CD4-positive, alpha-beta memory T cell (primary cell): ENCODE results near the gene ALK. TPM values are rescaled to one million over a fixed set of nuclear protein-coding genes. Genes with fewer than 3 reads are reported as not detected.

ENCODE experiments used
- CTCF ChIA-PET: fragments of 350-600 bp; sonication (Branson Sonifier 250); formaldehyde crosslinking; loops from one replicate; lab custom pipeline; 2021; ENCODE audit warnings: inconsistent platforms; ENCODE audit not compliant: partially characterized antibody; lab: Charles Lee
- POLR2A ChIA-PET: fragments of 350-600 bp; sonication (Branson Sonifier 250); formaldehyde crosslinking; loops from one replicate; lab custom pipeline; 2021; ENCODE audit not compliant: partially characterized antibody; lab: Charles Lee
- DNase-seq, 5 donors: peaks; one replicate each; pipeline versions ENCODE4 v3.0.0 to v3.0.0-alpha.2; 2020 to 2022; ENCODE audit warnings: mixed read lengths in 1 of 5
- H3K27ac ChIP-seq: one replicate; pipeline ENCODE4 v1.7.0; 2013; ENCODE audit warnings: low read depth, low read length
- H3K27me3 ChIP-seq: 2 replicates; pipeline ENCODE4 v1.7.0; 2013; ENCODE audit warnings: mild to moderate bottlenecking, low read length, moderate library complexity; ENCODE audit not compliant: insufficient read depth
- H3K36me3 ChIP-seq: 2 replicates; pipeline ENCODE4 v1.7.0; 2013; ENCODE audit warnings: mild to moderate bottlenecking, low read length, moderate library complexity; ENCODE audit not compliant: insufficient read depth
- H3K4me1 ChIP-seq: 2 replicates; pipeline ENCODE4 v1.7.0; 2013; ENCODE audit warnings: mild to moderate bottlenecking, low read length, moderate library complexity; ENCODE audit not compliant: insufficient read depth
- H3K4me3 ChIP-seq, 2 donors: one replicate each; pipeline ENCODE4 v1.7.0; 2013; ENCODE audit warnings: low read length in 2 of 2, mild to moderate bottlenecking in 1 of 2
- H3K9me3 ChIP-seq, 2 donors: one replicate each; pipeline ENCODE4 v1.7.0; 2013; ENCODE audit warnings: low read length in 2 of 2, control low read depth in 1 of 2; ENCODE audit not compliant: control insufficient read depth in 1 of 2
- H3K27ac Mint-ChIP-seq, 7 donors: one replicate each; pipeline ENCODE4 v1.8.0; 2020 to 2021; ENCODE audit warnings: mixed read lengths in 7 of 7, mild to moderate bottlenecking in 6 of 7, inconsistent platforms in 3 of 7, moderate library complexity in 3 of 7
- H3K27me3 Mint-ChIP-seq, 2 donors: one replicate each; pipeline ENCODE4 v1.8.0; 2020 to 2021; ENCODE audit warnings: mixed read lengths in 2 of 2
- H3K36me3 Mint-ChIP-seq, 2 donors: one replicate each; pipeline ENCODE4 v1.8.0; 2020 to 2021; ENCODE audit warnings: mixed read lengths in 2 of 2, inconsistent platforms in 1 of 2, mild to moderate bottlenecking in 1 of 2
- H3K4me1 Mint-ChIP-seq, 4 donors: one replicate each; pipeline ENCODE4 v1.8.0; 2020 to 2021; ENCODE audit warnings: mixed read lengths in 4 of 4, mild to moderate bottlenecking in 1 of 4
- H3K4me3 Mint-ChIP-seq, 8 donors: one replicate each; pipeline ENCODE4 v1.8.0; 2020 to 2021; ENCODE audit warnings: mixed read lengths in 8 of 8, mild to moderate bottlenecking in 7 of 8, moderate library complexity in 6 of 8, inconsistent platforms in 3 of 8
- H3K9me3 Mint-ChIP-seq, 8 donors: one replicate each; pipeline ENCODE4 v1.8.0; 2020 to 2021; ENCODE audit warnings: mixed read lengths in 8 of 8, mild to moderate bottlenecking in 5 of 8, inconsistent platforms in 3 of 8, moderate library complexity in 1 of 8
- intact Hi-C: fragments of 100-400 bp; cut with micrococcal nuclease; formaldehyde crosslinking; loops from one replicate; pipeline ENCODE4 v1.15.1; 2023
- polyA plus RNA-seq, 2 donors: library from polyadenylated mRNA; unstranded; fragments of 300-500 nt; fragmentation: Illumina TruSeq; gene quantifications; one replicate each; pipeline ENCODE4 v1.2.3, GENCODE V29; 2021
- total RNA-seq, 2 experiments: library from RNA; stranded (reverse); gene quantifications; one replicate each; pipeline ENCODE4 v1.2.3, GENCODE V29; 2021

Gene ALK
- total and polyA plus RNA-seq, 4 experiments from 2014 or later, result 0.07 TPM; not detected in 3

- Histone ChIP-seq H3K4me1 (no peaks in the 10 kb centered on the region), H3K9me3 (no peaks in the 10 kb centered on the region), H3K36me3 (no peaks in the 10 kb centered on the region), H3K27me3 (no peaks in the 10 kb centered on the region), H3K4me3 (no peak overlapping the region), H3K27ac (no peak overlapping the region)
- no peaks in the 10 kb centered on the region for H3K36me3 Mint-ChIP-seq
- H3K4me3 Mint-ChIP-seq, result no peak overlapping the region
- H3K9me3 Mint-ChIP-seq, result peaks cover 0 to 5% (median 1%) of the 10 kb centered on the region in 8 donors
- no peak for DNase-seq
- no peak overlapping the region for H3K27ac Mint-ChIP-seq
- CTCF ChIA-PET, result no interaction called here
- H3K4me1 Mint-ChIP-seq, result no peaks in the 10 kb centered on the region
- peaks cover 11% of the 10 kb centered on the region in 2 donors for H3K27me3 Mint-ChIP-seq
- intact Hi-C loops, result no loop called here
- POLR2A ChIA-PET, result no interaction called here
These were observed 458.0 kb downstream of the ALK start for GRCh38 chr2:29463181-29463900.

- Mint-ChIP-seq H3K27me3 (peaks cover 11 to 14% of the 10 kb centered on the region in 2 donors), H3K27ac (no peak overlapping the region), H3K9me3 (peaks cover 0 to 5% (median 1%) of the 10 kb centered on the region in 8 donors), H3K4me3 (no peak overlapping the region), H3K4me1 (no peaks in the 10 kb centered on the region), H3K36me3 (no peaks in the 10 kb centered on the region)
- ChIA-PET POLR2A (no interaction called here), CTCF (no interaction called here)
- no peaks in the 10 kb centered on the region for H3K27me3 ChIP-seq
- no peaks in the 10 kb centered on the region for H3K9me3 ChIP-seq
- no peaks in the 10 kb centered on the region for H3K4me1 ChIP-seq
- H3K27ac ChIP-seq, result no peak overlapping the region
- no peak for DNase-seq
- H3K4me3 ChIP-seq, result no peak overlapping the region
- H3K36me3 ChIP-seq, result no peaks in the 10 kb centered on the region
- intact Hi-C loops, result no loop called here
These were observed 459.1 kb downstream of the ALK start for GRCh38 chr2:29462293-29462692.

GRCh38 chr2:29460190-29460589 lies 461.2 kb downstream of the ALK start:
- H3K36me3 Mint-ChIP-seq, result no peaks in the 10 kb centered on the region
- no peak overlapping the region for H3K27ac Mint-ChIP-seq
- no peaks in the 10 kb centered on the region for H3K4me1 ChIP-seq
- CTCF ChIA-PET, result no interaction called here
- H3K4me3 ChIP-seq, result no peak overlapping the region
- H3K4me1 Mint-ChIP-seq, result no peaks in the 10 kb centered on the region
- H3K27me3 Mint-ChIP-seq, result peaks cover 11 to 22% of the 10 kb centered on the region in 2 donors
- intact Hi-C loops, result no loop called here
- no peaks in the 10 kb centered on the region for H3K27me3 ChIP-seq
- peaks cover 0 to 5% (median 1%) of the 10 kb centered on the region in 8 donors for H3K9me3 Mint-ChIP-seq
- no peaks in the 10 kb centered on the region for H3K9me3 ChIP-seq
- H3K36me3 ChIP-seq, result no peaks in the 10 kb centered on the region
- H3K27ac ChIP-seq, result no peak overlapping the region
- POLR2A ChIA-PET, result no interaction called here
- DNase-seq, result no peak
- no peak overlapping the region for H3K4me3 Mint-ChIP-seq

- ChIA-PET POLR2A (no interaction called here), CTCF (no interaction called here)
- Mint-ChIP-seq H3K27ac (no peak overlapping the region), H3K27me3 (peaks cover 10 to 24% of the 10 kb centered on the region in 2 donors), H3K36me3 (no peaks in the 10 kb centered on the region), H3K4me1 (no peaks in the 10 kb centered on the region), H3K4me3 (no peak overlapping the region), H3K9me3 (peaks cover 0 to 5% (median 1%) of the 10 kb centered on the region in 8 donors)
- intact Hi-C loops, result no loop called here
- no peak overlapping the region for H3K27ac ChIP-seq
- H3K36me3 ChIP-seq, result no peaks in the 10 kb centered on the region
- no peaks in the 10 kb centered on the region for H3K4me1 ChIP-seq
- no peak overlapping the region for H3K4me3 ChIP-seq
- no peaks in the 10 kb centered on the region for H3K27me3 ChIP-seq
- DNase-seq, result no peak
- H3K9me3 ChIP-seq, result no peaks in the 10 kb centered on the region
These were observed 461.8 kb downstream of the ALK start for GRCh38 chr2:29459445-29460179.

- CTCF ChIA-PET, result no interaction called here
- Histone ChIP-seq H3K27ac (no peak overlapping the region), H3K36me3 (no peaks in the 10 kb centered on the region), H3K27me3 (no peaks in the 10 kb centered on the region), H3K4me1 (no peaks in the 10 kb centered on the region), H3K9me3 (no peaks in the 10 kb centered on the region), H3K4me3 (no peak overlapping the region)
- no peaks in the 10 kb centered on the region for H3K36me3 Mint-ChIP-seq
- DNase-seq, result no peak
- H3K27me3 Mint-ChIP-seq, result peaks cover 2 to 21% of the 10 kb centered on the region in 2 donors
- POLR2A ChIA-PET, result no interaction called here
- intact Hi-C loops, result no loop called here
- peaks cover 0 to 2% (median 0%) of the 10 kb centered on the region in 8 donors for H3K9me3 Mint-ChIP-seq
- H3K27ac Mint-ChIP-seq, result no peak overlapping the region
- no peak overlapping the region for H3K4me3 Mint-ChIP-seq
- H3K4me1 Mint-ChIP-seq, result no peaks in the 10 kb centered on the region
These were observed 465.0 kb downstream of the ALK start for GRCh38 chr2:29456429-29456828.

GRCh38 chr2:29455200-29455860 lies 466.1 kb downstream of the ALK start:
- peaks cover 0 to 2% (median 0%) of the 10 kb centered on the region in 8 donors for H3K9me3 Mint-ChIP-seq
- intact Hi-C loops, result no loop called here
- H3K27me3 Mint-ChIP-seq, result peaks cover 2 to 16% of the 10 kb centered on the region in 2 donors
- H3K36me3 Mint-ChIP-seq, result no peaks in the 10 kb centered on the region
- no peak overlapping the region for H3K27ac ChIP-seq
- H3K27me3 ChIP-seq, result no peaks in the 10 kb centered on the region
- no peak overlapping the region for H3K4me3 ChIP-seq
- H3K27ac Mint-ChIP-seq, result no peak overlapping the region
- DNase-seq, result no peak
- no peaks in the 10 kb centered on the region for H3K9me3 ChIP-seq
- CTCF ChIA-PET, result no interaction called here
- H3K4me1 Mint-ChIP-seq, result no peaks in the 10 kb centered on the region
- H3K4me3 Mint-ChIP-seq, result no peak overlapping the region
- no peaks in the 10 kb centered on the region for H3K4me1 ChIP-seq
- POLR2A ChIA-PET, result no interaction called here
- no peaks in the 10 kb centered on the region for H3K36me3 ChIP-seq

- Mint-ChIP-seq H3K36me3 (no peaks in the 10 kb centered on the region), H3K4me3 (no peak overlapping the region), H3K9me3 (no peaks in the 10 kb centered on the region), H3K27me3 (peaks cover 2 to 21% of the 10 kb centered on the region in 2 donors), H3K4me1 (no peaks in the 10 kb centered on the region), H3K27ac (no peak overlapping the region)
- DNase-seq, result no peak
- Histone ChIP-seq H3K4me1 (no peaks in the 10 kb centered on the region), H3K9me3 (no peaks in the 10 kb centered on the region), H3K27ac (no peak overlapping the region), H3K4me3 (no peak overlapping the region), H3K36me3 (no peaks in the 10 kb centered on the region), H3K27me3 (no peaks in the 10 kb centered on the region)
- CTCF ChIA-PET, result no interaction called here
- intact Hi-C loops, result no loop called here
- POLR2A ChIA-PET, result no interaction called here
These were observed 469.4 kb downstream of the ALK start for GRCh38 chr2:29452036-29452435.
